K562 (cell line): Measurements from ENCODE around the gene SH3GLB2. TPM values are rescaled to one million over a fixed set of nuclear protein-coding genes. Genes with fewer than 3 reads are reported as not detected.

Experiments used
- ATAC-seq: fragments of 200-7000 bp; cut with Tn5 transposase; 3 replicates; pipeline ENCODE4 v1.9.1; 2020; ENCODE audit warnings: moderate library complexity
- BruUV-seq: library from RNA; stranded (reverse); fragments of 400-500 nt; replicated peaks from 2 replicates; lab custom pipeline; 2021; lab: Mats Ljungman, UMichigan
- CTCF ChIA-PET: fragments of 300-600 bp; formaldehyde crosslinking; extraction: SDS; loops from one replicate; lab custom pipeline; 2021; ENCODE audit warnings: low intra/inter-chr PET ratio; lab: Yijun Ruan, JAX
- POLR2A ChIA-PET: fragments of 300-600, 350-650 bp; sonication (Branson Sonifier 250); formaldehyde crosslinking; extraction: SDS; loops from one replicate; lab custom pipeline; 2021; ENCODE audit warnings: antibody characterized with exemption, inconsistent platforms; lab: Yijun Ruan, JAX
- DNase-seq, 4 experiments: peaks; one replicate each; pipeline versions ENCODE4 v3.0.0 to v3.0.0-alpha.2; 2011 to 2018; ENCODE audit warnings: low spot score in 3 of 4, mixed read lengths in 3 of 4; ENCODE audit errors: extremely low read depth in 1 of 4
- FAIRE-seq: peaks from 2 replicates; lab custom pipeline; 2011; peaks lifted over from hg19 to GRCh38; lab: Jason Lieb, UNC
- H2AFZ ChIP-seq: 2 replicates; pipeline ENCODE4 v1.6.0; 2011; ENCODE audit warnings: low read depth, low read length, control low read depth, inconsistent platforms
- H3K27ac ChIP-seq: fragments of 200-600 bp; 3 replicates; pipeline ENCODE4 v1.8.0; 2011; ENCODE audit warnings: low read depth, mild to moderate bottlenecking, control low read depth, inconsistent platforms, low read length, moderate library complexity, mixed read lengths; ENCODE audit errors: extremely low read depth
- H3K27me3 ChIP-seq, 2 experiments: fragments of 300-600 bp in 1 of 2; 2 replicates in 1 of 2; 3 replicates in 1 of 2; pipeline versions ENCODE4 v1.6.0 to v1.8.0; 2011; ENCODE audit warnings: inconsistent platforms in 2 of 2, low read length in 2 of 2, mild to moderate bottlenecking in 1 of 2, mixed read lengths in 1 of 2, moderate library complexity in 1 of 2; ENCODE audit not compliant: control insufficient read depth in 2 of 2, insufficient read depth in 2 of 2
- H3K36me3 ChIP-seq: fragments of 300-600 bp; 3 replicates; pipeline ENCODE4 v1.8.0; 2011; ENCODE audit warnings: mild to moderate bottlenecking, low read length, inconsistent platforms; ENCODE audit not compliant: control insufficient read depth, insufficient read depth
- H3K4me1 ChIP-seq, 2 experiments: fragments of 200-600 bp in 1 of 2; replicated peaks in 1 of 2; 2 replicates in 1 of 2; 3 replicates in 1 of 2; pipeline versions ENCODE4 v1.5.1 to v1.8.0; 2011; ENCODE audit warnings: inconsistent platforms in 2 of 2, low read length in 2 of 2, mild to moderate bottlenecking in 1 of 2, mixed read lengths in 1 of 2, moderate library complexity in 1 of 2; ENCODE audit not compliant: control insufficient read depth in 2 of 2, insufficient read depth in 2 of 2
- H3K4me2 ChIP-seq: 2 replicates; pipeline ENCODE4 v1.6.1; 2011; ENCODE audit warnings: low read length, control low read depth, inconsistent platforms, mixed read lengths; ENCODE audit not compliant: insufficient read depth
- H3K4me3 ChIP-seq: fragments of 200-600 bp; sonication (generic), shearing (Covaris generic); 2 replicates; pipeline ENCODE4 v1.5.1; 2016; ENCODE audit warnings: control low read depth, inconsistent platforms
- H3K79me2 ChIP-seq: fragments of 200-600 bp; 3 replicates; pipeline ENCODE4 v1.8.0; 2011; ENCODE audit warnings: low read length, inconsistent platforms; ENCODE audit not compliant: control insufficient read depth, insufficient read depth
- H3K9ac ChIP-seq, 2 experiments: 2 replicates each; pipeline versions ENCODE4 v1.6.0 to v1.6.1; 2011; ENCODE audit warnings: low read depth in 2 of 2, low read length in 2 of 2, control low read depth in 1 of 2, inconsistent platforms in 1 of 2, mild to moderate bottlenecking in 1 of 2, mixed read lengths in 1 of 2; ENCODE audit not compliant: insufficient read depth in 1 of 2
- H3K9me1 ChIP-seq: one replicate; pipeline ENCODE4 v1.6.0; 2011; ENCODE audit warnings: inconsistent platforms, mild to moderate bottlenecking, low read length, moderate library complexity; ENCODE audit not compliant: control insufficient read depth, insufficient read depth
- H3K9me3 ChIP-seq: replicated peaks from 2 replicates; pipeline ENCODE4 v1.5.1; 2011; ENCODE audit warnings: low read depth, low read length, inconsistent platforms; ENCODE audit not compliant: control insufficient read depth, insufficient read depth
- H4K20me1 ChIP-seq: replicated peaks from 2 replicates; pipeline ENCODE4 v1.6.1; 2011; ENCODE audit warnings: low read length, inconsistent platforms, mixed read lengths; ENCODE audit not compliant: control insufficient read depth, insufficient read depth
- HOXB6 ChIP-seq: fragments of 250-450 bp; sonication (Bioruptor Pico); IDR thresholded peaks from 2 replicates; pipeline ENCODE4 v1.5.1; 2022; ENCODE audit warnings: mild to moderate bottlenecking, borderline replicate concordance
- IRF9 ChIP-seq: fragments of 450-650 bp; IDR thresholded peaks from 2 replicates; pipeline ENCODE4 v1.6.1; 2016; ENCODE audit warnings: missing biosample characterization, missing genetic modification characterization
- MBD1 ChIP-seq: fragments of 250-450 bp; sonication (Bioruptor Pico); IDR thresholded peaks from 2 replicates; pipeline ENCODE4 v1.8.0; 2022; ENCODE audit warnings: inconsistent platforms
- PKNOX1 ChIP-seq: fragments of 450-650 bp; IDR thresholded peaks from 2 replicates; pipeline ENCODE4 v1.6.1; 2016
- ZNF780A ChIP-seq: fragments of 250-450 bp; sonication (Bioruptor Pico); IDR thresholded peaks from 2 replicates; pipeline ENCODE4 v1.5.0; 2021; ENCODE audit warnings: mild to moderate bottlenecking
- WGBS: fragments of 100-300 bp; shearing (Covaris generic); methylation state at CpG from one replicate; pipeline ENCODE4 v1.1.6; 2016; ENCODE audit warnings: low coverage, mixed read lengths; ENCODE audit not compliant: insufficient coverage; ENCODE audit errors: missing lambda C conversion rate; 5-methylcytosine and 5-hydroxymethylcytosine counted together
- in situ Hi-C: fragments of 300-500 bp; cut with MboI; formaldehyde crosslinking; loops from 4 replicates; pipeline ENCODE4 v1.15.0; 2018; ENCODE audit warnings: inconsistent platforms, mixed read lengths
- intact Hi-C: fragments of 100-400 bp; cut with micrococcal nuclease; formaldehyde crosslinking; loops from 2 replicates; pipeline ENCODE4 v1.14.2; 2022
- polyA plus RNA-seq, 8 experiments: library from polyadenylated mRNA; depleted of rRNA in 4 of 8; stranded (reverse) in 5 of 8; unstranded in 3 of 8; fragments of >200 nt; fragmentation: Nextera tagmentation in 2 of 8; fragmentation: Illumina TruSeq in 1 of 8; extraction: Ambion mirVana in 2 of 8; extraction: Trizol in 1 of 8; gene quantifications; 2 replicates each; pipeline versions ENCODE4 v1.2.1 to v1.2.3, GENCODE V29; 2011 to 2014; ENCODE audit warnings: inconsistent platforms in 1 of 8, missing spikeins in 1 of 8
- total RNA-seq, 7 experiments: library from RNA; depleted of rRNA in 6 of 7; stranded (reverse); fragments of >200 nt in 6 of 7; fragmentation: Illumina TruSeq in 2 of 7; extraction: Trizol in 2 of 7; gene quantifications; 2 replicates each; pipeline versions ENCODE4 v1.2.1 to v1.2.3, GENCODE V29; 2011 to 2021; ENCODE audit warnings: low replicate concordance in 1 of 7

The SH3GLB2 gene
- total and polyA plus RNA-seq, 9 of the 15 experiments (the other 6 are each of a cell fraction or from before 2014, with no cell fraction given) = 0.20 to 118 (median 58.8) TPM

- Histone ChIP-seq H3K79me2 (peaks cover 16% of the 10 kb centered on the region; the same call in 2 of the 3 replicates), H3K9me3 (no peaks in the 10 kb centered on the region), H3K4me3 (no peak overlapping the region)
- no TSS peak for BruUV-seq
- TF ChIP-seq IRF9 = no peak
- peak; percentile 15; the same call in 1 of the 2 replicates for TF ChIP-seq PKNOX1
- no peak for TF ChIP-seq HOXB6
- TF ChIP-seq MBD1 (CRISPR knock-in tag) = no peak
- TF ChIP-seq ZNF780A (CRISPR knock-in tag) = no peak
- TF ChIP-seq, all 486 proteins: peak for 1
- ATAC-seq (no peak), DNase-seq (no peak), FAIRE-seq (no peak)
- no peaks in the 10 kb centered on the region for H3K9me1 ChIP-seq
- in situ Hi-C loops = no loop called here
- H2AFZ ChIP-seq = no peak overlapping the region
- no peaks in the 10 kb centered on the region for H4K20me1 ChIP-seq
- WGBS = 86% methylated on average over 6 of the region's 8 CpGs
- ChIA-PET CTCF (no interaction called here), POLR2A (interaction anchor here (0.6 to 1.6 kb wide), 4 partner anchors 8 to 37 kb away, joined by 3 to 6 read pairs (median 4); partner anchors contain the start of genes DOLPP1 and MIGA2)
- no peak overlapping the region for H3K27ac ChIP-seq
- no peak overlapping the region for H3K9ac ChIP-seq
- H3K36me3 ChIP-seq = peaks cover 34% of the 10 kb centered on the region; the same call in 2 of the 3 replicates
- peaks cover 40 to 50% of the 10 kb centered on the region in 2 experiments for H3K4me1 ChIP-seq
- H3K4me2 ChIP-seq = no peak overlapping the region
- intact Hi-C loops = no loop called here
- H3K27me3 ChIP-seq = no peaks in the 10 kb centered on the region
Measured at GRCh38 chr9:129073404-129073803, 45.3 kb upstream of the SH3GLB2 start.
